Body of pancreas (tissue), 4 donors: ENCODE results near the gene ABHD17A. TPM values are rescaled to one million over a fixed set of nuclear protein-coding genes. Genes with fewer than 3 reads are reported as not detected.

ENCODE experiments used
- ATAC-seq: fragments of 150-250 bp; one replicate; pipeline ENCODE4 v1.9.1; 2016
- DNase-seq, 4 donors: peaks; one replicate each; pipeline ENCODE4 v3.0.0-alpha.2; 2019
- H3K27ac ChIP-seq, 4 donors: fragments of 200-600 bp; sonication (generic); 1 replicate in 3 of 4; 2 replicates in 1 of 4; pipeline versions ENCODE4 v1.5.1 to v1.6.1; 2016 to 2019; ENCODE audit warnings: mild to moderate bottlenecking in 1 of 4, mixed read lengths in 1 of 4, moderate library complexity in 1 of 4
- H3K27me3 ChIP-seq, 2 donors: fragments of 200-600 bp; sonication (generic); one replicate each; pipeline ENCODE4 v1.6.0; 2016; ENCODE audit warnings: mild to moderate bottlenecking in 1 of 2
- H3K36me3 ChIP-seq, 2 donors: fragments of 200-600 bp; sonication (generic); replicated peaks in 1 of 2; 2 replicates each; pipeline ENCODE4 v1.5.1; 2016; ENCODE audit warnings: low read depth in 2 of 2; ENCODE audit not compliant: insufficient read depth in 1 of 2
- H3K4me1 ChIP-seq: fragments of 200-600 bp; sonication (generic); one replicate; pipeline ENCODE4 v1.6.0; 2016
- H3K4me3 ChIP-seq, 2 donors: fragments of 200-600 bp; sonication (generic); 1 replicate in 1 of 2; 2 replicates in 1 of 2; pipeline ENCODE4 v1.5.1; 2016 to 2019
- H3K9me3 ChIP-seq, 3 donors: fragments of 200-600 bp; sonication (generic); 1 replicate in 2 of 3; 2 replicates in 1 of 3; pipeline ENCODE4 v1.5.1; 2016
- POLR2A ChIP-seq, 3 donors: fragments of 450-650 bp; IDR thresholded peaks; one replicate each; pipeline ENCODE4 v1.6.1; 2016; ENCODE audit warnings: antibody characterized with exemption in 3 of 3, mild to moderate bottlenecking in 2 of 3
- WGBS, 2 donors: methylation state at CpG; one replicate each; pipeline ENCODE4 v1.1.5; 2017; 5-methylcytosine and 5-hydroxymethylcytosine counted together
- intact Hi-C: fragments of 100-400 bp; cut with DNase I; formaldehyde crosslinking; loops from one replicate; pipeline ENCODE4 v1.15.1; 2023
- total RNA-seq, 2 donors: library from RNA; depleted of rRNA; stranded (reverse); fragments of >200 nt; gene quantifications; one replicate each; pipeline ENCODE4 v1.1.0, GENCODE V29; 2016
- TF ChIP-seq, protein P1 (sequence below), 7 experiments: fragments of 450-650 bp in 4 of 7; fragments of 200-600 bp in 3 of 7; sonication (generic) in 3 of 7; IDR thresholded peaks; one replicate each; pipeline ENCODE4 v1.5.1; 2016 to 2019; ENCODE audit warnings: antibody characterized with exemption in 7 of 7

The ABHD17A gene
- total RNA-seq, 2 donors from 2014 or later = 56.8 to 100 TPM

DNA sequence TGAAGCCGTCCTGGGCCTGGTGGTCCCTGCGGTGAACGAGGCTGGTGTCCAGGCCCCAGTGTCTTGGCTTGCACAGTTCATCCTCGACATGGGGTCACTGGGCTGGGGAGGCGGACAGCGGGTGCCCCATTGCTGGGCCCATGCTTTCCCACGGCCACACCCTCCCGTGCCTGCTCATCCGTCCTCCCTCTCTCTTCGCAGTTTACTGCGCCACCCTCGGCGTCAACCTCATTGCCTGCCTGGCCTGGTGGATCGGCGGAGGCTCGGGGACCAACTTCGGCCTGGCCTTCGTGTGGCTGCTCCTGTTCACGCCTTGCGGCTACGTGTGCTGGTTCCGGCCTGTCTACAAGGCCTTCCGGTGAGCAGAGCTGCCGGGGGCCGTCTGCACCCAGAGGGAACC, 32.6 kb upstream of the ABHD17A start:
- Histone ChIP-seq H3K27me3 (no peaks in the 10 kb centered on the region), H3K4me3 (no peak overlapping the region), H3K36me3 (peaks cover under 1 to 15% of the 10 kb centered on the region in 2 donors), H3K4me1 (peaks cover 17% of the 10 kb centered on the region), H3K9me3 (no peaks in the 10 kb centered on the region), H3K27ac (no peak overlapping the region)
- WGBS, 2 donors = 95 to 97% methylated on average over 18 to 25 of the region's 25 CpGs
- TF ChIP-seq POLR2A (IDR thresholded peaks at IDR 0.05) = no peak
- TF ChIP-seq, protein P1, sequence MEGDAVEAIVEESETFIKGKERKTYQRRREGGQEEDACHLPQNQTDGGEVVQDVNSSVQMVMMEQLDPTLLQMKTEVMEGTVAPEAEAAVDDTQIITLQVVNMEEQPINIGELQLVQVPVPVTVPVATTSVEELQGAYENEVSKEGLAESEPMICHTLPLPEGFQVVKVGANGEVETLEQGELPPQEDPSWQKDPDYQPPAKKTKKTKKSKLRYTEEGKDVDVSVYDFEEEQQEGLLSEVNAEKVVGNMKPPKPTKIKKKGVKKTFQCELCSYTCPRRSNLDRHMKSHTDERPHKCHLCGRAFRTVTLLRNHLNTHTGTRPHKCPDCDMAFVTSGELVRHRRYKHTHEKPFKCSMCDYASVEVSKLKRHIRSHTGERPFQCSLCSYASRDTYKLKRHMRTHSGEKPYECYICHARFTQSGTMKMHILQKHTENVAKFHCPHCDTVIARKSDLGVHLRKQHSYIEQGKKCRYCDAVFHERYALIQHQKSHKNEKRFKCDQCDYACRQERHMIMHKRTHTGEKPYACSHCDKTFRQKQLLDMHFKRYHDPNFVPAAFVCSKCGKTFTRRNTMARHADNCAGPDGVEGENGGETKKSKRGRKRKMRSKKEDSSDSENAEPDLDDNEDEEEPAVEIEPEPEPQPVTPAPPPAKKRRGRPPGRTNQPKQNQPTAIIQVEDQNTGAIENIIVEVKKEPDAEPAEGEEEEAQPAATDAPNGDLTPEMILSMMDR (IDR thresholded peaks at IDR 0.05) = no peak
- no peak for DNase-seq
- intact Hi-C loops = no loop called here
- ATAC-seq = no peak

GRCh38 chr19:1917146-1917545, 31.9 kb upstream of the ABHD17A start:
- no peaks in the 10 kb centered on the region for H3K27me3 ChIP-seq
- ATAC-seq (no peak), DNase-seq (no peak)
- no peak overlapping the region for H3K4me3 ChIP-seq
- H3K4me1 ChIP-seq = peaks cover 17% of the 10 kb centered on the region
- peaks cover 0 to 17% of the 10 kb centered on the region in 2 donors for H3K36me3 ChIP-seq
- intact Hi-C loops = no loop called here
- 80 to 92% methylated on average over 17 of the region's 17 CpGs for whole genome bisulfite sequencing, 2 donors
- TF ChIP-seq POLR2A (IDR thresholded peaks at IDR 0.05) = no peak
- TF ChIP-seq, protein P1 (IDR thresholded peaks at IDR 0.05) = no peak
- no peak overlapping the region for H3K27ac ChIP-seq
- no peaks in the 10 kb centered on the region for H3K9me3 ChIP-seq

GRCh38 chr19:1914826-1915341, 29.6 kb upstream of the ABHD17A start:
- Histone ChIP-seq H3K9me3 (no peaks in the 10 kb centered on the region), H3K27me3 (no peaks in the 10 kb centered on the region), H3K36me3 (peaks cover 0 to 10% of the 10 kb centered on the region in 2 donors), H3K27ac (no peak overlapping the region), H3K4me1 (peaks cover 20% of the 10 kb centered on the region), H3K4me3 (no peak overlapping the region)
- intact Hi-C loops = no loop called here
- TF ChIP-seq, protein P1 (IDR thresholded peaks at IDR 0.05) = no peak
- TF ChIP-seq POLR2A (IDR thresholded peaks at IDR 0.05) = no peak
- ATAC-seq (no peak), DNase-seq (no peak)
- WGBS, 2 donors = 91 to 100% methylated on average over 1 to 22 of the region's 23 CpGs

DNA sequence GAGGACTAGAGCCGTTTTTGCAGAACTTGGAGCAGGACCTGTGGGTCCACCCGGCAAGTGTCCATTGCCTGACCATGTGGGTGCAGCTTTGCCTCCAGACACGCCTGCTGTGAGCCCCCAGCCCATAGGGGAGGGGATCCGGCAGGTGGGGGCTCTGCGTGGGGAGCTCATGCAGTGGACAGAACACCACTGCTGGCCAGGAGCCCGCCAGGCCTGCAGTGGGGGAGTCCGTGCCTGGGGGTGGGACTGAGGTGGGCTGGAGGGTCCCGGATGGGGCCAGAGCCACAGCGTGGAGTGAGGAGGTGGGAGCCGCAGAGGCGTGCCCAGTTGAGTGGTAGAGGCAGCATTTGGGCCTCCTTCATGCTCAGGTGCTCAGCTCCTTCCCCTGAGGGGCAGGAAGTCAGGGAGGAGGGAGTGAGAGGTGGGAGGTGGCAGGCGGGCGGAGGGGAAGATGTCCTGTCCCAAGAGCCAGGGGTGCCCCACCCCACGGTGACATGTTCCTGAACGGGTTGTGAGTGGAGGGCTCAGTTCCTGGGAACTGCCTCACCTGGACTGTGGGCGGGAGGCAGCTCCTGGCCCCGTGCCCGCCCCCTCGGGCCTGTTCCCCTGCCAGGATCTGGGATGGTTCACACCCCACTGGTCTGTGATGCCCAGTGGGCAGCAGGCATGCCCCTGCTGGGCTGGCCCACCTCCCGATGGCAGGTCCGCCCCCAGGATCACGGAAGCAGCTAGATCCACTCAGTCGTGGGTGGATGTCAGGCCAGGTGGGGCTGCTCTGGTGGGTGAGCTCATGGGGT, 28.7 kb upstream of the ABHD17A start:
- intact Hi-C loops = no loop called here
- Histone ChIP-seq H3K36me3 (peaks cover 0 to 9% of the 10 kb centered on the region in 2 donors), H3K27me3 (no peaks in the 10 kb centered on the region), H3K4me3 (no peak overlapping the region), H3K9me3 (no peaks in the 10 kb centered on the region), H3K4me1 (peaks cover 29% of the 10 kb centered on the region), H3K27ac (peak overlapping the region in 1 of 4 donors; percentile 12)
- DNase-seq (peak; percentile 68 to 91 (median 85)), ATAC-seq (peak; percentile 70)
- TF ChIP-seq, protein P1 (IDR thresholded peaks at IDR 0.05) = no peak
- WGBS, 2 donors = 47 to 67% methylated on average over 10 to 23 of the region's 23 CpGs
